Activated CD8-positive, alpha-beta memory T cell treated with anti-CD3 and anti-CD28 coated beads for 48 hours (primary cell): ENCODE results near the gene CYB561A3.

Experiments
- DNase-seq, 3 experiments: peaks; one replicate each; pipeline ENCODE4 v3.0.0-alpha.2; 2020; ENCODE audit warnings: low read depth in 2 of 3, low spot score in 2 of 3

CYB561A3 gene

GRCh38 chr11:61369372-61370348, 8.0 kb upstream of the CYB561A3 start:
- no peak for DNase-seq

GRCh38 chr11:61368646-61369045, 7.0 kb upstream of the CYB561A3 start:
- no peak for DNase-seq

DNA sequence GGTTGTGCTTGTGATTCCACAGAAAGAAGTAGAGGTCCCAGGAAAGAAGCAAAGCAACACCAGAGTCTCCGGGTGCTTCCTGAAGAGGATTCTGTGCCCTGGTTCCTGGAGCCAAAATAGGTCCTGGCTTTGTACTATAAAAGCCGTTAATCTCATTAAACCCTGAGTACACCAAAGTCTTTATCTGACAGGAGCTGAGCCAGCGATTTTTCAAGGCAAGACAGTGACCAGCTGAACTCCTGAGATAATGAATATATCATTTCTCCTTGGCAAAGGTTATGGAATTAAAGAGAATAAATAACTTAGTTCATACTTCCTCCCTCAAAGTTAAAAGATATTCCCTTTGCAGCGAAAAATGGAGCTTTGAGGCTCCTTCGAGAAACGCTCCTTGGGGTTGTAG, 5.7 kb upstream of the CYB561A3 start:
- no peak for DNase-seq

- no peak for DNase-seq
Measured at GRCh38 chr11:61364012-61364675, 2.5 kb upstream of the CYB561A3 start.

- DNase-seq: peak in 1 of 3 experiments; percentile 8
Measured at GRCh38 chr11:61362542-61362875, 827 bp upstream of the CYB561A3 start.

GRCh38 chr11:61361237-61361740, 393 bp downstream of the CYB561A3 start:
- DNase-seq: no peak

GRCh38 chr11:61359516-61359915, 2.2 kb downstream of the CYB561A3 start:
- no peak for DNase-seq

DNA sequence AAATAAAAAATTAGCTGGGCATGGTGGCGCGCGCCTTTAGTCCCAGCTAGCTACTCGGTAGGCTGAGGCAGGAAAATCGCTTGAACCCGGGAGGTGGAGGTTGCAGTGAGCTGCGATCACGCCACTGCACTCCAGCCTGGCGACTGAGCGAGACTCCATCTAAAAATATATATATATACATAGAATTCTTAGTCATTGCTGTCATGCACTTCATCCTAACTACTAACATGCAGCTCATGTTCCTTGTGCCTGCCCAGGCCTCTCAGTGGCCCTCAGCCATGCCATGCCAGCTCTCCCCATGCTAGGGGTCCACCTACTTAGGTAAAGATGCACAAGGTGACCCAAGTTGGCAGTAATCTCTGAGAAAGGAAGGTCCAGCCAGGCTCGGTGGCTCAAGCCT, 3.1 kb downstream of the CYB561A3 start:
- DNase-seq: no peak

DNA sequence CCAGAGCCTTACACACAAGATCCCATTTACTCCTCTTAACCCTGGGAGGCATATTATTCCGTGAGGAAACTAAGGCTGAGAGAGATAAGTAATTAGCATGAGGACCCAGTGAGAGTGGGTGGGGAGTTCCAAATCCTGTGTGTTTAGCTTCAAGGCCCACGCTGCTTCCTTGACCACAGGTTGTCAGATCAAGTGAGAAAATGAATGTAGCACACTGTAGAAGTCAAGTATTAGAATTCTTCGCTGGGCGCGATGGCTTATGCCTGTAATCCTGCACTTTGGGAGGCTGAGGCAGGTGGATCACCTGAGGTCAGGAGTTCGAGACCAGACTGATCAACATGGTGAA, 3.8 kb downstream of the CYB561A3 start:
- DNase-seq: no peak

- no peak for DNase-seq
Measured at GRCh38 chr11:61357233-61357893, 4.3 kb downstream of the CYB561A3 start.

DNA sequence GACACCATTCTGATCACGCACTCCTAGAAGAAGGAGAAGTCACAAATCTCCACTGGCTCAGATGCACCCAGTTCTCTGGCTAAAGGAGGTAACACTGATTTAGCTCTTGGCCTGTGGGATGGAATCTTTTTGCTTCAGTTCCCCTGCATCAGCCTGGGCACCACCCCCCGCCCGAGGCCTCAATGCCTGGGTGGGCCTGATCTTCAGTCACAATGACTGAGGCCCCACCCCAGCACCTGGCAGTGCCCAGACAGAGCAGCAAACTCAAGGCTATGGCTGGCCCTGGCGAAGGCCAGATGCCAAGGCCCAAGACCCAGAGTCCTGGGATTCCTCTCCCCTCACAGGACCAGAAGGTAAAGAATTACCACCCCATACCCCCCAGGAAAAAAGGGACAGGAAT, 5.0 kb downstream of the CYB561A3 start:
- DNase-seq: no peak

DNA sequence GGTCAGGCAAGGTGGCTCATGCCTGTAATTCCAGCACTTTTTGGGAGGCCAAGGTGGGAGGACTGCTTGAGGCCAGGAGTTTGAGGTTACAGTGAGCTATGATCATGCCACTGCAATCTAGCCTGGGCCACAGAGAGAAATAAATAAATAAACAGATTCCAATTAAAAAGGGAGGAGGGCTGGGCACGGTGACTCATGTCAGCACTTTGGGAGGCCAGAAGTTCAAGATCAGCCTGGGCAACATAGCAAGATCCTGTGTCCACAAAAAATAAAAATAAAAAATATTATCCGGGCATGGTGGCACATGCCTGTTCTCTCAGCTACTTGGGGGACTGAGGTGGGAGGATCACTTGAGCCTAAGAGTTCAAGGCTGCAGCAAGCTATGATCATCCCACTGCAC, 7.5 kb downstream of the CYB561A3 start:
- DNase-seq: no peak

GRCh38 chr11:61353131-61354067, 8.3 kb downstream of the CYB561A3 start:
- DNase-seq: no peak

- DNase-seq: no peak
Measured at GRCh38 chr11:61352038-61352437, 9.6 kb downstream of the CYB561A3 start.

GRCh38 chr11:61350803-61351202, 10.9 kb downstream of the CYB561A3 start:
- no peak for DNase-seq

DNA sequence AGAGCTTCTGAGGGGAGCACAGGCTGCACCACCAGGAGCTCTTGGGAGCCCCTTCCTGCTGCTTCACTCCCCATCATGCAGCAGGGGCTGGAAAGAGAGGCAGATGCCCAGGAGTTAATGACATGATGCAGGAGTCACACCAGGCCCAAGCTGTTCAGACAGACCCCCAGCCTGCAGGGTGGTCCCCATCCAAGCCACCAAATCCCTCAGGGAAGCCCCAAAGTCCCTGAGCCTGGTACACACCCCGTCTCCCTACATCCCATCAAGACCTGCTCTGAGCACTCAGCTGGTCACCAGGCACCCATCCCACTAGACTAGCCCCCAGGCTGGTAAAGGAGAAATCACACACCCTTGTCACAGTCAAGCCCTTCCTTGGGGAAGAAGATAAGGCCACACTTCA, 11.3 kb downstream of the CYB561A3 start:
- DNase-seq: no peak

GRCh38 chr11:61349916-61350315, 11.8 kb downstream of the CYB561A3 start:
- DNase-seq: no peak

DNA sequence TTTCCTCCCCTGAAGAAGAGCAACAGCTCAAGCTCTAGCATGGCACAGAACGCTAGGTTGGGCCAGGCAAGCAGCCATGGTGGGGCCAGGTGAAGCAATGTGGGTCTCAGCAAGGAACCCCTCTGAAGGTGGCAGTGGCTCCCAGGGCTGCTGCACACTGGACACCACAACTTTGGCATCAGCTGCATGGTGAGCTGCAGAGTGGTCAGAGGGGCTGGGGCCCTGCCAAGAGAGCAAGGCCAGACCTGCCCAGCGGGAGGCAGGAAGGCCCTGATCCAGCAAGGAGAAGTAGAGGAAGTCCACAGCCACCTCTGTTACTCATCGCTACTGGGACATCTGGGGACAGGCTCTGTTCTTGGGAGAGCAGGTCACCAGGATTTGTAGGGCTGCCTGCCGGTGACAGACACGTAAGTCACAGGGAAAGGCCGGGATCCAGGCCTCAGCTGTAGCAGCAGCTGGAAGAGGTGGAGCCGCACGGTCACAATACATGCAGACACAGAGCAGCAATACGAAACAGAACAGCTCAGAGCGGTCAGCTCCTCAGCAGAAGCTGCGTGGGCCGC, 12.4 kb downstream of the CYB561A3 start:
- DNase-seq: no peak

- DNase-seq: no peak
Measured at GRCh38 chr11:61347916-61348461, 13.7 kb downstream of the CYB561A3 start.
